Fibroblast of mammary gland (primary cell): ENCODE results near the gene WHRN.

Source experiments
- DNase-seq: peaks from one replicate; pipeline ENCODE4 v3.0.0-alpha.2; 2010; ENCODE audit warnings: low read depth
- H3K4me3 ChIP-seq: 2 replicates; pipeline ENCODE4 v1.5.1; 2011; ENCODE audit warnings: low read depth, mild to moderate bottlenecking, low read length, moderate library complexity; ENCODE audit not compliant: control insufficient read depth
- CTCF ChIP-seq: conservative IDR thresholded peaks from 2 replicates; pipeline ENCODE4 v1.5.1; 2011; ENCODE audit warnings: low read depth, low read length, inconsistent platforms; ENCODE audit not compliant: control insufficient read depth, insufficient read depth

WHRN gene

GRCh38 chr9:114378016-114378415 lies 127.3 kb downstream of the WHRN start:
- TF ChIP-seq CTCF = no peak
- DNase-seq = no peak
- H3K4me3 ChIP-seq = no peak overlapping the region

GRCh38 chr9:114376586-114377445 lies 128.5 kb downstream of the WHRN start:
- no peak for TF ChIP-seq CTCF
- H3K4me3 ChIP-seq = no peak overlapping the region
- DNase-seq = no peak

GRCh38 chr9:114375386-114376175 lies 129.7 kb downstream of the WHRN start:
- DNase-seq = no peak
- no peak overlapping the region for H3K4me3 ChIP-seq
- no peak for TF ChIP-seq CTCF

GRCh38 chr9:114374936-114375335 lies 130.3 kb downstream of the WHRN start:
- TF ChIP-seq CTCF = no peak
- H3K4me3 ChIP-seq = no peak overlapping the region
- no peak for DNase-seq

GRCh38 chr9:114373960-114374730 lies 131.1 kb downstream of the WHRN start:
- H3K4me3 ChIP-seq = no peak overlapping the region
- TF ChIP-seq CTCF = no peak
- no peak for DNase-seq

GRCh38 chr9:114372921-114373448 lies 132.3 kb downstream of the WHRN start:
- no peak for TF ChIP-seq CTCF
- no peak overlapping the region for H3K4me3 ChIP-seq
- no peak for DNase-seq
